GM12878 (cell line): ENCODE measurements around the gene PRORP. TPM values are rescaled to one million over a fixed set of nuclear protein-coding genes. Genes with fewer than 3 reads are reported as not detected.

Experiments used
- ASH2L ChIP-seq: fragments of 300-600, 200-600 bp; sonication (generic); IDR thresholded peaks from 2 replicates; pipeline ENCODE4 v1.6.1; 2017; ENCODE audit warnings: low read depth, mild to moderate bottlenecking, borderline replicate concordance
- CREM ChIP-seq: IDR thresholded peaks from 2 replicates; pipeline ENCODE4 v1.6.1; 2014; ENCODE audit warnings: antibody characterized with exemption, low read depth
- EP300 ChIP-seq, 2 experiments: fragments of 150-350 bp in 1 of 2; IDR thresholded peaks; 2 replicates each; pipeline ENCODE4 v1.6.1; 2011 to 2012; ENCODE audit warnings: low read depth in 2 of 2, low read length in 2 of 2, borderline replicate concordance in 1 of 2, improper control_type of control experiment in 1 of 2, inconsistent platforms in 1 of 2; ENCODE audit not compliant: control insufficient read depth in 1 of 2
- ETV6 ChIP-seq, 2 experiments: fragments of 450-650 bp in 1 of 2; IDR thresholded peaks in 1 of 2; conservative IDR thresholded peaks in 1 of 2; 2 replicates each; pipeline ENCODE4 v1.6.1; 2014; ENCODE audit warnings: antibody characterized with exemption in 1 of 2, borderline replicate concordance in 1 of 2, low read depth in 1 of 2, mild to moderate bottlenecking in 1 of 2, moderate library complexity in 1 of 2
- NBN ChIP-seq: fragments of 450-650 bp; IDR thresholded peaks from 2 replicates; pipeline ENCODE4 v1.6.1; 2016
- SPI1 ChIP-seq: IDR thresholded peaks from 2 replicates; pipeline ENCODE4 v1.6.1; 2011; ENCODE audit warnings: low read depth, mild to moderate bottlenecking, low read length, moderate library complexity, borderline replicate concordance; ENCODE audit not compliant: insufficient read depth
- polyA plus RNA-seq, 11 experiments: library from polyadenylated mRNA; depleted of rRNA in 4 of 11; unstranded in 6 of 11; stranded (reverse) in 5 of 11; fragments of >200 nt; fragmentation: Nextera tagmentation in 4 of 11; fragmentation: Illumina TruSeq in 1 of 11; extraction: Ambion mirVana in 4 of 11; extraction: Trizol in 1 of 11; gene quantifications; 1 replicate in 1 of 11; 2 replicates in 10 of 11; pipeline versions ENCODE4 v1.2.1 to v1.2.3, GENCODE V29; 2011 to 2016; ENCODE audit warnings: inconsistent platforms in 2 of 11, missing spikeins in 2 of 11, low read depth in 1 of 11
- total RNA-seq, 4 experiments: library from RNA; depleted of rRNA in 3 of 4; stranded (reverse); fragments of >200 nt in 3 of 4; fragmentation: Illumina TruSeq in 1 of 4; extraction: Trizol in 1 of 4; gene quantifications; 2 replicates each; pipeline versions ENCODE4 v1.2.1 to v1.2.3, GENCODE V29; 2013 to 2021
- TF ChIP-seq, protein P1 (sequence below): IDR thresholded peaks from 2 replicates; pipeline ENCODE4 v1.6.1; 2012; ENCODE audit warnings: improper control_type of control experiment, low read depth, low read length; ENCODE audit not compliant: insufficient replicate concordance
- TF ChIP-seq, protein P2 (sequence below): fragments of 450-650 bp; IDR thresholded peaks from 2 replicates; pipeline ENCODE4 v1.6.1; 2017; ENCODE audit warnings: mild to moderate bottlenecking
- TF ChIP-seq, protein P3 (sequence below): fragments of 450-650 bp; formaldehyde crosslinking; IDR thresholded peaks from 2 replicates; pipeline ENCODE4 v1.5.0; 2022; ENCODE audit warnings: mild to moderate bottlenecking, missing genetic modification characterization

Gene PRORP
- total and polyA plus RNA-seq, 10 of the 15 experiments (the other 5 are each of a cell fraction or from before 2014, with no cell fraction given): 38.8 to 61.3 (median 46.7) TPM

DNA sequence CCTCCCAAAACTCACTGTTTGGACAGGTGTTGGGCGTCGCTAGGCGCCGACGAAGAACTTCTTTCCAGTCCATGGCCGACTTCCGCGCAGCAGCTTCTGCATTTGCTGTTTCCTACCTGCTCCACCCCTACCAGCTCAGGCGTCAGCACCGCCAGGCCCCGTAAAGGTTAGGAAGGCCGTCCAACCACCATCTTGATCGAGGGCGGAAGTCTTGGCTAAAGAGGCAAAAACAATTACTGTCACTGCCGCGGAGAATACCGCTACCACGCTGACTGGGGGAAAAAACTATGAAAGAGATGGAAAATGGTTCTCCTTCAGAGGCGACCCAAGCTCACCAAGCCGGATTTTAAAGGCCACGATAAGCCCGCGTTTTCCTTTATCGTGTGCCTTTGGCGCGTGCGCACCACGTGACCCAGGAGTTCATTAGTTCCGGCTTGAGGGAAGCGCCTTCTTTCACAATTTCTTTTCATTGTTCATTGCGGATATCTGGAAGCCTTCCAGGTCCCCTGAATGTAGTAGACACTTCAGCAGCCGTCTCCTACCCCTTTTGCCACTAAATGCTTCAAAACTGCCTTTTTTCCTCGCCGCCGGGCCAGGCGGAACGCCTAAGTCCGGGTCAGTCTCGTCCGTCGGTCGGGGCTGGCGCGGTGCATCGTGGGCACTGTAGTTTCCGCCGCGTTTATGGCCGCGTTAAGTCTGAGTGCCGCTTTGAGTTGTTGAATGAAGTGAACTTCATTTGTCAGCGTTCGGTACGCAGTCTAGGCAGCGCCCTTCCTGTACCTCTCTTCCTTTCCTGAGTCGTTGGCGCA, at the start of gene PRORP, which contains the start of gene PPP2R3C (continued):
- TF ChIP-seq, protein P1, sequence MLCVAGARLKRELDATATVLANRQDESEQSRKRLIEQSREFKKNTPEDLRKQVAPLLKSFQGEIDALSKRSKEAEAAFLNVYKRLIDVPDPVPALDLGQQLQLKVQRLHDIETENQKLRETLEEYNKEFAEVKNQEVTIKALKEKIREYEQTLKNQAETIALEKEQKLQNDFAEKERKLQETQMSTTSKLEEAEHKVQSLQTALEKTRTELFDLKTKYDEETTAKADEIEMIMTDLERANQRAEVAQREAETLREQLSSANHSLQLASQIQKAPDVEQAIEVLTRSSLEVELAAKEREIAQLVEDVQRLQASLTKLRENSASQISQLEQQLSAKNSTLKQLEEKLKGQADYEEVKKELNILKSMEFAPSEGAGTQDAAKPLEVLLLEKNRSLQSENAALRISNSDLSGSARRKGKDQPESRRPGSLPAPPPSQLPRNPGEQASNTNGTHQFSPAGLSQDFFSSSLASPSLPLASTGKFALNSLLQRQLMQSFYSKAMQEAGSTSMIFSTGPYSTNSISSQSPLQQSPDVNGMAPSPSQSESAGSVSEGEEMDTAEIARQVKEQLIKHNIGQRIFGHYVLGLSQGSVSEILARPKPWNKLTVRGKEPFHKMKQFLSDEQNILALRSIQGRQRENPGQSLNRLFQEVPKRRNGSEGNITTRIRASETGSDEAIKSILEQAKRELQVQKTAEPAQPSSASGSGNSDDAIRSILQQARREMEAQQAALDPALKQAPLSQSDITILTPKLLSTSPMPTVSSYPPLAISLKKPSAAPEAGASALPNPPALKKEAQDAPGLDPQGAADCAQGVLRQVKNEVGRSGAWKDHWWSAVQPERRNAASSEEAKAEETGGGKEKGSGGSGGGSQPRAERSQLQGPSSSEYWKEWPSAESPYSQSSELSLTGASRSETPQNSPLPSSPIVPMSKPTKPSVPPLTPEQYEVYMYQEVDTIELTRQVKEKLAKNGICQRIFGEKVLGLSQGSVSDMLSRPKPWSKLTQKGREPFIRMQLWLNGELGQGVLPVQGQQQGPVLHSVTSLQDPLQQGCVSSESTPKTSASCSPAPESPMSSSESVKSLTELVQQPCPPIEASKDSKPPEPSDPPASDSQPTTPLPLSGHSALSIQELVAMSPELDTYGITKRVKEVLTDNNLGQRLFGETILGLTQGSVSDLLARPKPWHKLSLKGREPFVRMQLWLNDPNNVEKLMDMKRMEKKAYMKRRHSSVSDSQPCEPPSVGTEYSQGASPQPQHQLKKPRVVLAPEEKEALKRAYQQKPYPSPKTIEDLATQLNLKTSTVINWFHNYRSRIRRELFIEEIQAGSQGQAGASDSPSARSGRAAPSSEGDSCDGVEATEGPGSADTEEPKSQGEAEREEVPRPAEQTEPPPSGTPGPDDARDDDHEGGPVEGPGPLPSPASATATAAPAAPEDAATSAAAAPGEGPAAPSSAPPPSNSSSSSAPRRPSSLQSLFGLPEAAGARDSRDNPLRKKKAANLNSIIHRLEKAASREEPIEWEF: no peak
- TF ChIP-seq CREM (peak; percentile 84), NBN (peak; percentile 70; the same call in 1 of the 2 replicates), EP300 (IDR thresholded peaks at IDR 0.05; ENCODE audit: borderline replicate concordance in 1 of 2, control insufficient read depth in 1 of 2, low read depth in 2 of 2, low read length in 2 of 2) (no peak; a peak in 1 of 4 replicates), SPI1 (peak; percentile 51; the same call in 1 of the 2 replicates), ETV6 (conservative IDR thresholded peaks at IDR 0.05 in 1 of 2, IDR thresholded peaks at IDR 0.05 in 1 of 2; ENCODE audit: borderline replicate concordance in 1 of 2, low read depth in 1 of 2) (no peak), ASH2L (no peak)
- TF ChIP-seq, protein P2, sequence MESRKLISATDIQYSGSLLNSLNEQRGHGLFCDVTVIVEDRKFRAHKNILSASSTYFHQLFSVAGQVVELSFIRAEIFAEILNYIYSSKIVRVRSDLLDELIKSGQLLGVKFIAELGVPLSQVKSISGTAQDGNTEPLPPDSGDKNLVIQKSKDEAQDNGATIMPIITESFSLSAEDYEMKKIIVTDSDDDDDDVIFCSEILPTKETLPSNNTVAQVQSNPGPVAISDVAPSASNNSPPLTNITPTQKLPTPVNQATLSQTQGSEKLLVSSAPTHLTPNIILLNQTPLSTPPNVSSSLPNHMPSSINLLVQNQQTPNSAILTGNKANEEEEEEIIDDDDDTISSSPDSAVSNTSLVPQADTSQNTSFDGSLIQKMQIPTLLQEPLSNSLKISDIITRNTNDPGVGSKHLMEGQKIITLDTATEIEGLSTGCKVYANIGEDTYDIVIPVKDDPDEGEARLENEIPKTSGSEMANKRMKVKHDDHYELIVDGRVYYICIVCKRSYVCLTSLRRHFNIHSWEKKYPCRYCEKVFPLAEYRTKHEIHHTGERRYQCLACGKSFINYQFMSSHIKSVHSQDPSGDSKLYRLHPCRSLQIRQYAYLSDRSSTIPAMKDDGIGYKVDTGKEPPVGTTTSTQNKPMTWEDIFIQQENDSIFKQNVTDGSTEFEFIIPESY: no peak
- TF ChIP-seq, protein P3, sequence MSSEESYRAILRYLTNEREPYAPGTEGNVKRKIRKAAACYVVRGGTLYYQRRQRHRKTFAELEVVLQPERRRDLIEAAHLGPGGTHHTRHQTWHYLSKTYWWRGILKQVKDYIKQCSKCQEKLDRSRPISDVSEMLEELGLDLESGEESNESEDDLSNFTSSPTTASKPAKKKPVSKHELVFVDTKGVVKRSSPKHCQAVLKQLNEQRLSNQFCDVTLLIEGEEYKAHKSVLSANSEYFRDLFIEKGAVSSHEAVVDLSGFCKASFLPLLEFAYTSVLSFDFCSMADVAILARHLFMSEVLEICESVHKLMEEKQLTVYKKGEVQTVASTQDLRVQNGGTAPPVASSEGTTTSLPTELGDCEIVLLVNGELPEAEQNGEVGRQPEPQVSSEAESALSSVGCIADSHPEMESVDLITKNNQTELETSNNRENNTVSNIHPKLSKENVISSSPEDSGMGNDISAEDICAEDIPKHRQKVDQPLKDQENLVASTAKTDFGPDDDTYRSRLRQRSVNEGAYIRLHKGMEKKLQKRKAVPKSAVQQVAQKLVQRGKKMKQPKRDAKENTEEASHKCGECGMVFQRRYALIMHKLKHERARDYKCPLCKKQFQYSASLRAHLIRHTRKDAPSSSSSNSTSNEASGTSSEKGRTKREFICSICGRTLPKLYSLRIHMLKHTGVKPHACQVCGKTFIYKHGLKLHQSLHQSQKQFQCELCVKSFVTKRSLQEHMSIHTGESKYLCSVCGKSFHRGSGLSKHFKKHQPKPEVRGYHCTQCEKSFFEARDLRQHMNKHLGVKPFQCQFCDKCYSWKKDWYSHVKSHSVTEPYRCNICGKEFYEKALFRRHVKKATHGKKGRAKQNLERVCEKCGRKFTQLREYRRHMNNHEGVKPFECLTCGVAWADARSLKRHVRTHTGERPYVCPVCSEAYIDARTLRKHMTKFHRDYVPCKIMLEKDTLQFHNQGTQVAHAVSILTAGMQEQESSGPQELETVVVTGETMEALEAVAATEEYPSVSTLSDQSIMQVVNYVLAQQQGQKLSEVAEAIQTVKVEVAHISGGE: peak; percentile 88
